Measurements from ENCODE around the gene RPL7A. TPM values are rescaled to one million over a fixed set of nuclear protein-coding genes. Genes with fewer than 3 reads are reported as not detected.
"Not testable (repeated sequence)": the region's sequence is repeated elsewhere in the genome, so short reads cannot be mapped to it uniquely, and the experiment has no call there.

Gene RPL7A
- 1,000 to 10,000 TPM in 5 of 6 donors, 100 to 1,000 TPM in 1; 715 to 1,392 (median 1,075) TPM for polyA plus RNA-seq (ENCODE audit: low read depth in 6 of 6)

DNA sequence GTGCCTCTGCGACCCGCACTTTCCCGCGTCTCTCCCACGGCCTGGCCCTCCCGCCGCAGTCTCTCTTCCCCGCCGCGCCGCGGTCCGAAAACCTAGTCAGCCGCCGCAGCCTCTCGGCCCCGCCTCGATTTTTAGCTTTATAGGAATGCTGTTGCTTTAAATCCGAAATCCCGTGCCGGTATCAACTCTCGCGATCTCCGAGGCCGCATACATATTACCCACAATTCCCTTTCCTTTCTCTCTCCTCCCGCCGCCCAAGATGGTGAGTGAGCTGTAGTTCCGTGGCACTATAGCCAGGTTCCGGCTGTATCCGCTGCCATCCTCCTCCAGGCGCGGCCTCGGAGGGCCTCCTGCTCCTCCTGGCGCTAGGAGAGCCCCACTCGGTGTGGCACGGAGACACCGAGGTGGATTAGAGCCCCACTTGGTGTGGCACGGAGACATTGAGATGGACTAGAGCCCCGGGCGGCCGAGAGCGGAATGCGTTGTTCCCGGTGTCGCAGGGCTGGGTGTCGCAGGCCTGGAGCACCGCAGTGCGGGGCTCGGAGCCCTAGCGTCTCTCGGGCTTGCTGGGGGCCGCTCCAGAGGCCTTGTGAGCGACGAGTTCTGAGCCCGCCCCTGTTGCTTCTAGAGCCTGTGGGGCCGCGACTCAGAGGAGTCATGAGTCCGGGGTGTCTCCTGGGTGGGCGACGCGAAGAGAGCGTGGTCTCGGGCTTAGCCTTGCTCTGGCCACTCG, at the start of gene RPL7A, which contains the start of gene MED22:
TSS of gene RPL7A (plus strand) at position 234 of the 733 bp plus-strand sequence. CDS start at position 260, 26 bp downstream.
TSS of gene MED22 (minus strand) at position 147 of the 733 bp plus-strand sequence. CDS start 1,469 bp downstream, outside the sequence.
- peak within 1 kb of the TSS; percentile 97 to 100 (median 99) for H3K27ac Mint-ChIP-seq
- peaks cover 5 to 10% of the 10 kb centered on the region in 2 donors for H3K36me3 Mint-ChIP-seq
- H3K4me3 Mint-ChIP-seq, result peak within 1 kb of the TSS; percentile 92 to 100 (median 99)
- peaks cover 31 to 44% (median 43%) of the 10 kb centered on the region in 3 donors for H3K4me1 Mint-ChIP-seq
- peak; percentile 91 for DNase-seq
- ATAC-seq (ENCODE audit: low read depth in 2 of 2), result peak; percentile 82 to 84
- H3K9me3 Mint-ChIP-seq, result no peaks in the 10 kb centered on the region
- H3K27me3 Mint-ChIP-seq, result no peaks in the 10 kb centered on the region

- not testable (repeated sequence) for H3K27ac Mint-ChIP-seq; H3K4me1 Mint-ChIP-seq; DNase-seq; H3K4me3 Mint-ChIP-seq; H3K36me3 Mint-ChIP-seq; ATAC-seq (ENCODE audit: low read depth in 2 of 2); H3K9me3 Mint-ChIP-seq
- H3K27me3 Mint-ChIP-seq, result peaks cover 7 to 33% (median 8%) of the 10 kb centered on the region in 3 donors
These were observed 48.0 kb upstream of the RPL7A start for GRCh38 chr9:133299996-133300395.

GRCh38 chr9:133301253-133302230, 46.5 kb upstream of the RPL7A start:
- no peaks in the 10 kb centered on the region for H3K36me3 Mint-ChIP-seq
- ATAC-seq (ENCODE audit: low read depth in 2 of 2) (no peak), DNase-seq (no peak)
- H3K9me3 Mint-ChIP-seq, result peaks cover 0 to 2% (median 0%) of the 10 kb centered on the region in 7 donors
- H3K4me3 Mint-ChIP-seq, result no peak overlapping the region
- peaks cover 8 to 33% (median 12%) of the 10 kb centered on the region in 3 donors for H3K27me3 Mint-ChIP-seq
- H3K27ac Mint-ChIP-seq, result no peak overlapping the region
- no peaks in the 10 kb centered on the region for H3K4me1 Mint-ChIP-seq

- H3K36me3 Mint-ChIP-seq, result no peaks in the 10 kb centered on the region
- no peak overlapping the region for H3K4me3 Mint-ChIP-seq
- peaks cover 12 to 22% (median 19%) of the 10 kb centered on the region in 3 donors for H3K27me3 Mint-ChIP-seq
- no peaks in the 10 kb centered on the region for H3K4me1 Mint-ChIP-seq
- ATAC-seq (ENCODE audit: low read depth in 2 of 2) (no peak), DNase-seq (no peak)
- peaks cover 0 to 2% (median 0%) of the 10 kb centered on the region in 7 donors for H3K9me3 Mint-ChIP-seq
- H3K27ac Mint-ChIP-seq, result peak overlapping the region in 1 of 6 donors; percentile 37
These were observed 44.5 kb upstream of the RPL7A start for GRCh38 chr9:133303266-133304157.

- Mint-ChIP-seq H3K4me1 (no peaks in the 10 kb centered on the region), H3K36me3 (peaks cover 0 to under 1% of the 10 kb centered on the region in 2 donors), H3K4me3 (no peak overlapping the region), H3K27me3 (peaks cover 16 to 26% (median 25%) of the 10 kb centered on the region in 3 donors), H3K27ac (no peak overlapping the region), H3K9me3 (peaks cover 0 to 2% (median 0%) of the 10 kb centered on the region in 7 donors)
- DNase-seq (no peak), ATAC-seq (ENCODE audit: low read depth in 2 of 2) (no peak)
These were observed 43.9 kb upstream of the RPL7A start for GRCh38 chr9:133304158-133304470.

DNA sequence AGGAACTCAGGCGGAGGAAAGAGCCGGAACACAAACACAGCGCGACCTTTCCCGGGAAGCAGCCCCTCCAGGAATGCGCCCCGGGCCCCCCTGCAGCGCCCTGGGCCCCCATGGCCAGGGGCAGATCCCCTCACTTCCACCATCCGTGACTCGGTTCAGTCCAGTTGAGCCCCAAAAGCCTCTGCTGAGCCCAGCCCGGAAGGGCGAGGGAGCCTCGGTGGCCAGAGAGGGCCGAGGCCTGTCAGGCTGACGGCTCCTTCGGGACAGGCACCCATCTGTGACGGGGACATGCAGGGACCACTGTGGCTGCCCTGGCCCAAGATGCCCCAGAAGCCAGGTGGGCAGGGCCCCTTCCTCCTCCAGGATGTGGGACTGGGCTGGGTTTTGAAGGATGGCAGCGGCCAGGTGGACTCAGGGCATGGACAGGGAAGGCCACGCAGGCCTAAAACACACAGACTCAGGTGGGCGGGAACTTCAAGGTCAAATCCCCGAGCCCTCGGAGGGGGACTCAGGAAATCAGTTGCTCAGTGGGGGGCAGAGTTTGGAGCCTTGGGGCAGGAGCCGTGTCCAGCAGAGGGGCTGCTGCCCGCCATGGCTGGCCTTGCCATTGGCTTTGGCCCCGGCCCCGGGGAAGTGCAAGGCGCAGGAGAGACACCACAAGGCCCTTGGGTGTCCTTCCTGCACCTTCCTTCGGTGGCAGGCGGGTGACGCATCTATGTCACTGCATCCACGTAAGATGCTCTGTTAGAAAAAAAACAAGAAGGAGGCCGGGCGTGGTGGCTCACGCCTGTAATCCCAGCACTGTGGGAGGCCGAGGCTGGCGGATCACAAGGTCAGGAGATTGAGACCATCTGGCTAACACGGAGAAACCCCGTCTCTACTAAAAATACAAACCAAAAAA, 43.3 kb upstream of the RPL7A start:
- no peak for DNase-seq
- peaks cover 22 to 32% (median 26%) of the 10 kb centered on the region in 3 donors for H3K27me3 Mint-ChIP-seq
- no peaks in the 10 kb centered on the region for H3K4me1 Mint-ChIP-seq
- peaks cover 0 to 5% of the 10 kb centered on the region in 2 donors for H3K36me3 Mint-ChIP-seq
- peaks cover 0 to 5% (median 0%) of the 10 kb centered on the region in 7 donors for H3K9me3 Mint-ChIP-seq
- H3K27ac Mint-ChIP-seq, result peak overlapping the region in 1 of 6 donors; percentile 85
- ATAC-seq (ENCODE audit: low read depth in 2 of 2), result no peak
- no peak overlapping the region for H3K4me3 Mint-ChIP-seq

DNA sequence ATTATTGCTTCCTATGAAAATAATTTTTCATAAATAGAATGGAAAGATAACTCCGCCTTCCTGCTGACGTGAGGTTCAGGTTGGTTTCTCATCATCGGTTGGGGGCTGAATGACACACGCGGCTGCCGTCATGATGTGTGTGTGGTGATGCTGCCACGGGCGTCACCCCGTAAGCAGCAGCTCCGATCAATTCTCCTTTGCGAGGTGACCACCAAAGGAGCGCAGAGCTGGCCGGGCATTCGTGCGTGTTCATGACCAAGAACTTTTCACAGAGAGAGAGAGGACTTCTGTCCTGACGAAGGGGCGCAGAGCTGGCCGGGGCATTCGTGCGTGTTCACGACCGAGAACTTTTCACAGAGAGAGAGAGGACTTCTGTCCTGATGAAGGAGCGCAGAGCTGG, 42.3 kb upstream of the RPL7A start:
- Mint-ChIP-seq H3K36me3 (peaks cover 0 to 5% of the 10 kb centered on the region in 2 donors), H3K4me3 (peak overlapping the region in 1 of 8 donors; percentile 63), H3K4me1 (no peaks in the 10 kb centered on the region), H3K27me3 (peaks cover 25 to 35% (median 30%) of the 10 kb centered on the region in 3 donors), H3K9me3 (peaks cover 0 to 5% (median 0%) of the 10 kb centered on the region in 7 donors), H3K27ac (no peak overlapping the region)
- ATAC-seq (ENCODE audit: low read depth in 2 of 2), result no peak
- no peak for DNase-seq

GRCh38 chr9:133306242-133307204, 41.5 kb upstream of the RPL7A start:
- H3K9me3 Mint-ChIP-seq, result peaks cover 0 to 5% (median 0%) of the 10 kb centered on the region in 7 donors

GRCh38 chr9:133307301-133307700, 40.7 kb upstream of the RPL7A start:
- H3K9me3 Mint-ChIP-seq, result peaks cover 0 to 5% (median 0%) of the 10 kb centered on the region in 7 donors
- no peak overlapping the region for H3K4me3 Mint-ChIP-seq
- DNase-seq (no peak), ATAC-seq (ENCODE audit: low read depth in 2 of 2) (no peak)
- H3K27me3 Mint-ChIP-seq, result peaks cover 24 to 35% (median 25%) of the 10 kb centered on the region in 3 donors
- peak overlapping the region in 2 of 6 donors; percentile 6 to 22 for H3K27ac Mint-ChIP-seq
- H3K36me3 Mint-ChIP-seq, result peaks cover 0 to 5% of the 10 kb centered on the region in 2 donors
- H3K4me1 Mint-ChIP-seq, result no peaks in the 10 kb centered on the region

More at GRCh38 chr9:133306242-133307204, 41.5 kb upstream of the RPL7A start:
- Mint-ChIP-seq H3K4me1 (no peaks in the 10 kb centered on the region), H3K27me3 (peaks cover 25 to 35% (median 30%) of the 10 kb centered on the region in 3 donors), H3K27ac (no peak overlapping the region), H3K4me3 (peak overlapping the region in 1 of 8 donors; percentile 17), H3K36me3 (peaks cover 0 to 5% of the 10 kb centered on the region in 2 donors)
- no peak for DNase-seq
- no peak for ATAC-seq (ENCODE audit: low read depth in 2 of 2)

DNA sequence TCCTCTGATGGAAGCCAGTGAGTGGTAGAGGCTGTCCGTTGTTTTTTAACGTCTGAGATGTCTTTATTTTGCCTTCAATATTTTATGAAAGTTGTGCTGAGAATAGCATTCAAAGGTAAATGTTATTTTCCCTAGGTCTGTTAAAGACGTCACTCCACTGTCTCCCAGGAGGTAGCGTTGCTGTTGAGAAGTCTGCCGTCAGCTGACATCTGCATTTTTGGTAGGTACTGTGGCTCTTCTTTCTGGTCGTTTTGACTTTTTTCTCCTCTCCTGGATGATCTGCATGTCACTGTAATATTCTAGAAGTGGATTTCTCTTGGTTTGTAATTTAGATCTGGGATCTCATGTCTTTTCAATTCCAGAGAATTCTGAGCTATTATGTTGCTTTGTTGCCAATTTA, 38.4 kb upstream of the RPL7A start:
- Mint-ChIP-seq H3K27me3 (peaks cover 24 to 35% (median 25%) of the 10 kb centered on the region in 3 donors), H3K36me3 (peaks cover 0 to 5% of the 10 kb centered on the region in 2 donors), H3K27ac (no peak overlapping the region), H3K9me3 (peaks cover 0 to 5% (median 0%) of the 10 kb centered on the region in 7 donors), H3K4me1 (no peaks in the 10 kb centered on the region), H3K4me3 (no peak overlapping the region)
- DNase-seq, result no peak
- no peak for ATAC-seq (ENCODE audit: low read depth in 2 of 2)

- H3K4me3 Mint-ChIP-seq, result no peak overlapping the region
- H3K4me1 Mint-ChIP-seq, result no peaks in the 10 kb centered on the region
- peaks cover 0 to 2% (median 0%) of the 10 kb centered on the region in 7 donors for H3K9me3 Mint-ChIP-seq
- DNase-seq, result no peak
- H3K27me3 Mint-ChIP-seq, result peaks cover 4 to 18% (median 11%) of the 10 kb centered on the region in 3 donors
- H3K27ac Mint-ChIP-seq, result peak overlapping the region in 1 of 6 donors; percentile 24
- no peak for ATAC-seq (ENCODE audit: low read depth in 2 of 2)
- no peaks in the 10 kb centered on the region for H3K36me3 Mint-ChIP-seq
These were observed 32.0 kb upstream of the RPL7A start for GRCh38 chr9:133315997-133316396.

Data from naive B cell (primary cell).